HepG2 (cell line): ENCODE measurements around the gene PSMB11. TPM values are rescaled to one million over a fixed set of nuclear protein-coding genes. Genes with fewer than 3 reads are reported as not detected.

Experiments
- DNMT1 ChIP-seq: sonication (generic); formaldehyde crosslinking; IDR thresholded peaks from 2 replicates; pipeline ENCODE4 v1.5.1; 2020; ENCODE audit warnings: mild to moderate bottlenecking, missing genetic modification reagents
- KLF13 ChIP-seq: sonication (generic); formaldehyde crosslinking; IDR thresholded peaks from 2 replicates; pipeline ENCODE4 v1.4.0; 2020; ENCODE audit warnings: mild to moderate bottlenecking, missing genetic modification reagents
- MAZ ChIP-seq, 2 experiments: sonication (generic) in 1 of 2; formaldehyde crosslinking in 1 of 2; IDR thresholded peaks; 2 replicates each; pipeline versions ENCODE4 v1.5.0 to v1.6.1; 2012 to 2020; ENCODE audit warnings: low read depth in 2 of 2, mild to moderate bottlenecking in 2 of 2, borderline replicate concordance in 1 of 2, improper control_type of control experiment in 1 of 2, low read length in 1 of 2, missing genetic modification reagents in 1 of 2, moderate library complexity in 1 of 2
- MIER2 ChIP-seq: IDR thresholded peaks from 2 replicates; pipeline ENCODE4 v1.6.1; 2016; ENCODE audit warnings: missing biosample characterization, missing genetic modification reagents
- PAF1 ChIP-seq: IDR thresholded peaks from 2 replicates; pipeline ENCODE4 v1.6.1; 2016; ENCODE audit warnings: missing genetic modification reagents, missing compliant biosample characterization
- SIX1 ChIP-seq: sonication (generic); formaldehyde crosslinking; IDR thresholded peaks from 2 replicates; pipeline ENCODE4 v1.4.0; 2020; ENCODE audit warnings: missing genetic modification reagents, borderline replicate concordance
- SMYD3 ChIP-seq: sonication (generic); formaldehyde crosslinking; IDR thresholded peaks from 2 replicates; pipeline ENCODE4 v1.8.1; 2023; ENCODE audit warnings: mild to moderate bottlenecking, missing genetic modification reagents
- ZNF577 ChIP-seq: sonication (generic); formaldehyde crosslinking; IDR thresholded peaks from 2 replicates; pipeline ENCODE4 v1.4.0; 2020; ENCODE audit warnings: mild to moderate bottlenecking, low read depth, missing genetic modification reagents, borderline replicate concordance
- ZNF839 ChIP-seq: sonication (generic); formaldehyde crosslinking; IDR thresholded peaks from 2 replicates; pipeline ENCODE4 v1.4.0; 2020; ENCODE audit warnings: missing genetic modification reagents, mild to moderate bottlenecking, borderline replicate concordance
- polyA plus RNA-seq, 8 experiments: library from polyadenylated mRNA; depleted of rRNA in 3 of 8; stranded (reverse) in 7 of 8; unstranded in 1 of 8; fragments of >200 nt; fragmentation: Illumina TruSeq in 4 of 8; extraction: Trizol in 4 of 8; gene quantifications; 2 replicates each; pipeline versions ENCODE4 v1.2.1 to v1.2.3, GENCODE V29; 2011 to 2016; ENCODE audit warnings: low read depth in 4 of 8, missing spikeins in 1 of 8, mixed read lengths in 1 of 8; ENCODE audit not compliant: insufficient read depth in 1 of 8
- total RNA-seq, 5 experiments: library from RNA; depleted of rRNA; stranded (reverse); fragments of >200 nt; fragmentation: Illumina TruSeq; extraction: Trizol; gene quantifications; 2 replicates each; pipeline ENCODE4 v1.2.3, GENCODE V29; 2016; ENCODE audit warnings: low read depth in 1 of 5
- TF ChIP-seq, protein P1 (sequence below): fragments of 450-650 bp; IDR thresholded peaks from 2 replicates; pipeline ENCODE4 v1.6.1; 2016
- TF ChIP-seq, protein P2 (sequence below): sonication (generic); formaldehyde crosslinking; IDR thresholded peaks from 2 replicates; pipeline ENCODE4 v1.4.0; 2020; ENCODE audit warnings: mild to moderate bottlenecking, missing genetic modification reagents
- TF ChIP-seq, protein P3 (sequence below): sonication (generic); formaldehyde crosslinking; IDR thresholded peaks from 2 replicates; pipeline ENCODE4 v1.4.0; 2020; ENCODE audit warnings: missing genetic modification reagents
- TF ChIP-seq, protein P4 (sequence below): IDR thresholded peaks from 2 replicates; pipeline ENCODE4 v1.6.1; 2018; ENCODE audit warnings: missing genetic modification reagents, mild to moderate bottlenecking, missing compliant biosample characterization
- TF ChIP-seq, protein P5 (sequence below): sonication (generic); formaldehyde crosslinking; IDR thresholded peaks from 2 replicates; pipeline ENCODE4 v1.4.0; 2020; ENCODE audit warnings: missing genetic modification reagents, borderline replicate concordance
- TF ChIP-seq, protein P6 (sequence below): sonication (generic); formaldehyde crosslinking; conservative IDR thresholded peaks from 2 replicates; pipeline ENCODE4 v1.4.0; 2020; ENCODE audit warnings: missing genetic modification reagents
- TF ChIP-seq, protein P7 (sequence below): sonication (generic); formaldehyde crosslinking; IDR thresholded peaks from 2 replicates; pipeline ENCODE4 v1.8.0; 2022; ENCODE audit warnings: mild to moderate bottlenecking, missing genetic modification reagents, moderate library complexity

The PSMB11 gene
- total and polyA plus RNA-seq, 2 of the 13 experiments (the other 11 are each of a cell fraction or from before 2014, with no cell fraction given), result not detected

DNA sequence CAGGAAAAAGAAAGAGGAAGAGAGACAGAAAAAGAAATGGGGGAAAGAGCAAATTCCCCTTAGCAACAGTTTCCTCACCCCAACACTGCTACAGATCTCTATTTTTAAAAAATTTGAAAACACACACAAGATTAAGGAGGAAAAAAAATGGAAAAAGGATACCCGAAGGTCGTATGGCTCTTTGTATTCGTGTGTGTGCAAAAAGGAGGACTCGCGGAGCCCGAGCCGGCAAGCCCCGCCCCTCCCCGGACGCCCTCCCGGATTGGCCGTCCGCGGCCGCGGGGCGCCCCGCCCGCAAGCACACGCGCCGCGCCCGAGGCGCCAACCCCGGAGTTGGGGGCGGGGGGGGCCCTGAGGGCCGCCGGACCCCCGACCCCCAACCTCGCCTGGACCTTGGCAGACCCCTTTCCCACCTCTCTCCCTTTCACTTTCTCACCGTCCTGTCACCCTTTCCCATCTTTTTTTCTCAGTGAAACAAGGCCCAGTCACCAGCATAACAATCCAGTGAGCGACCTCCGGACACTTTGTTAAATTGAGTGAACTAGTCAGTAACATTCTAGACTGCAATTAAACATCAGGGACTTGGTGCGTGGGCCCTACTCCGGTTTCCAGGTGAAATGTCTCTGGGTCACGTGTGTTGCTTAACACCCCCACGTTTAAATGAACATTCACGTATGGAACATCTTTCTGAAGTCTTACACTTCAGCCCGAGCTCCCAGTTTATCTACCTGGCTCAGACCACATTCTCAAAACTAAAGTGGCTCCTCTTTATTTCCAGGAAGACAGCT, 31.9 kb upstream of the PSMB11 start, which contains the start of gene C14orf93 (continued):
- TF ChIP-seq DNMT1 (CRISPR knock-in tag), result no peak
- TF ChIP-seq, protein P1, sequence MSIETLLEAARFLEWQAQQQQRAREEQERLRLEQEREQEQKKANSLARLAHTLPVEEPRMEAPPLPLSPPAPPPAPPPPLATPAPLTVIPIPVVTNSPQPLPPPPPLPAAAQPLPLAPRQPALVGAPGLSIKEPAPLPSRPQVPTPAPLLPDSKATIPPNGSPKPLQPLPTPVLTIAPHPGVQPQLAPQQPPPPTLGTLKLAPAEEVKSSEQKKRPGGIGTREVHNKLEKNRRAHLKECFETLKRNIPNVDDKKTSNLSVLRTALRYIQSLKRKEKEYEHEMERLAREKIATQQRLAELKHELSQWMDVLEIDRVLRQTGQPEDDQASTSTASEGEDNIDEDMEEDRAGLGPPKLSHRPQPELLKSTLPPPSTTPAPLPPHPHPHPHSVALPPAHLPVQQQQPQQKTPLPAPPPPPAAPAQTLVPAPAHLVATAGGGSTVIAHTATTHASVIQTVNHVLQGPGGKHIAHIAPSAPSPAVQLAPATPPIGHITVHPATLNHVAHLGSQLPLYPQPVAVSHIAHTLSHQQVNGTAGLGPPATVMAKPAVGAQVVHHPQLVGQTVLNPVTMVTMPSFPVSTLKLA, result peak; percentile 53
- peak; percentile 11; the same call in 1 of the 2 replicates for TF ChIP-seq SIX1 (CRISPR knock-in tag)
- peak; percentile 71; the same call in 1 of the 2 replicates for TF ChIP-seq MAZ (IDR thresholded peaks at IDR 0.05; ENCODE audit: borderline replicate concordance, low read depth, low read length)
- TF ChIP-seq MAZ (CRISPR knock-in tag; IDR thresholded peaks at IDR 0.05; ENCODE audit: low read depth), result peak; percentile 87
- no peak for TF ChIP-seq ZNF577
- TF ChIP-seq, protein P2, sequence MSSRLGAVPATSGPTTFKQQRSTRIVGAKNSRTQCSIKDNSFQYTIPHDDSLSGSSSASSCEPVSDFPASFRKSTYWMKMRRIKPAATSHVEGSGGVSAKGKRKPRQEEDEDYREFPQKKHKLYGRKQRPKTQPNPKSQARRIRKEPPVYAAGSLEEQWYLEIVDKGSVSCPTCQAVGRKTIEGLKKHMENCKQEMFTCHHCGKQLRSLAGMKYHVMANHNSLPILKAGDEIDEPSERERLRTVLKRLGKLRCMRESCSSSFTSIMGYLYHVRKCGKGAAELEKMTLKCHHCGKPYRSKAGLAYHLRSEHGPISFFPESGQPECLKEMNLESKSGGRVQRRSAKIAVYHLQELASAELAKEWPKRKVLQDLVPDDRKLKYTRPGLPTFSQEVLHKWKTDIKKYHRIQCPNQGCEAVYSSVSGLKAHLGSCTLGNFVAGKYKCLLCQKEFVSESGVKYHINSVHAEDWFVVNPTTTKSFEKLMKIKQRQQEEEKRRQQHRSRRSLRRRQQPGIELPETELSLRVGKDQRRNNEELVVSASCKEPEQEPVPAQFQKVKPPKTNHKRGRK, result no peak
- TF ChIP-seq, protein P3, sequence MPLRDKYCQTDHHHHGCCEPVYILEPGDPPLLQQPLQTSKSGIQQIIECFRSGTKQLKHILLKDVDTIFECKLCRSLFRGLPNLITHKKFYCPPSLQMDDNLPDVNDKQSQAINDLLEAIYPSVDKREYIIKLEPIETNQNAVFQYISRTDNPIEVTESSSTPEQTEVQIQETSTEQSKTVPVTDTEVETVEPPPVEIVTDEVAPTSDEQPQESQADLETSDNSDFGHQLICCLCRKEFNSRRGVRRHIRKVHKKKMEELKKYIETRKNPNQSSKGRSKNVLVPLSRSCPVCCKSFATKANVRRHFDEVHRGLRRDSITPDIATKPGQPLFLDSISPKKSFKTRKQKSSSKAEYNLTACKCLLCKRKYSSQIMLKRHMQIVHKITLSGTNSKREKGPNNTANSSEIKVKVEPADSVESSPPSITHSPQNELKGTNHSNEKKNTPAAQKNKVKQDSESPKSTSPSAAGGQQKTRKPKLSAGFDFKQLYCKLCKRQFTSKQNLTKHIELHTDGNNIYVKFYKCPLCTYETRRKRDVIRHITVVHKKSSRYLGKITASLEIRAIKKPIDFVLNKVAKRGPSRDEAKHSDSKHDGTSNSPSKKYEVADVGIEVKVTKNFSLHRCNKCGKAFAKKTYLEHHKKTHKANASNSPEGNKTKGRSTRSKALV (CRISPR knock-in tag), result no peak
- TF ChIP-seq, protein P4, sequence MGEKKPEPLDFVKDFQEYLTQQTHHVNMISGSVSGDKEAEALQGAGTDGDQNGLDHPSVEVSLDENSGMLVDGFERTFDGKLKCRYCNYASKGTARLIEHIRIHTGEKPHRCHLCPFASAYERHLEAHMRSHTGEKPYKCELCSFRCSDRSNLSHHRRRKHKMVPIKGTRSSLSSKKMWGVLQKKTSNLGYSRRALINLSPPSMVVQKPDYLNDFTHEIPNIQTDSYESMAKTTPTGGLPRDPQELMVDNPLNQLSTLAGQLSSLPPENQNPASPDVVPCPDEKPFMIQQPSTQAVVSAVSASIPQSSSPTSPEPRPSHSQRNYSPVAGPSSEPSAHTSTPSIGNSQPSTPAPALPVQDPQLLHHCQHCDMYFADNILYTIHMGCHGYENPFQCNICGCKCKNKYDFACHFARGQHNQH, result peak; percentile 24; the same call in 1 of the 2 replicates
- TF ChIP-seq PAF1, result no peak
- peak; percentile 50; the same call in 1 of the 2 replicates for TF ChIP-seq ZNF839 (CRISPR knock-in tag)
- TF ChIP-seq, protein P5, sequence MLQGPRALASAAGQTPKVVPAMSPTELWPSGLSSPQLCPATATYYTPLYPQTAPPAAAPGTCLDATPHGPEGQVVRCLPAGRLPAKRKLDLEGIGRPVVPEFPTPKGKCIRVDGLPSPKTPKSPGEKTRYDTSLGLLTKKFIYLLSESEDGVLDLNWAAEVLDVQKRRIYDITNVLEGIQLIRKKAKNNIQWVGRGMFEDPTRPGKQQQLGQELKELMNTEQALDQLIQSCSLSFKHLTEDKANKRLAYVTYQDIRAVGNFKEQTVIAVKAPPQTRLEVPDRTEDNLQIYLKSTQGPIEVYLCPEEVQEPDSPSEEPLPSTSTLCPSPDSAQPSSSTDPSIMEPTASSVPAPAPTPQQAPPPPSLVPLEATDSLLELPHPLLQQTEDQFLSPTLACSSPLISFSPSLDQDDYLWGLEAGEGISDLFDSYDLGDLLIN, result no peak
- peak; percentile 81; the same call in 1 of the 2 replicates for TF ChIP-seq SMYD3 (CRISPR knock-in tag)
- TF ChIP-seq, protein P6, sequence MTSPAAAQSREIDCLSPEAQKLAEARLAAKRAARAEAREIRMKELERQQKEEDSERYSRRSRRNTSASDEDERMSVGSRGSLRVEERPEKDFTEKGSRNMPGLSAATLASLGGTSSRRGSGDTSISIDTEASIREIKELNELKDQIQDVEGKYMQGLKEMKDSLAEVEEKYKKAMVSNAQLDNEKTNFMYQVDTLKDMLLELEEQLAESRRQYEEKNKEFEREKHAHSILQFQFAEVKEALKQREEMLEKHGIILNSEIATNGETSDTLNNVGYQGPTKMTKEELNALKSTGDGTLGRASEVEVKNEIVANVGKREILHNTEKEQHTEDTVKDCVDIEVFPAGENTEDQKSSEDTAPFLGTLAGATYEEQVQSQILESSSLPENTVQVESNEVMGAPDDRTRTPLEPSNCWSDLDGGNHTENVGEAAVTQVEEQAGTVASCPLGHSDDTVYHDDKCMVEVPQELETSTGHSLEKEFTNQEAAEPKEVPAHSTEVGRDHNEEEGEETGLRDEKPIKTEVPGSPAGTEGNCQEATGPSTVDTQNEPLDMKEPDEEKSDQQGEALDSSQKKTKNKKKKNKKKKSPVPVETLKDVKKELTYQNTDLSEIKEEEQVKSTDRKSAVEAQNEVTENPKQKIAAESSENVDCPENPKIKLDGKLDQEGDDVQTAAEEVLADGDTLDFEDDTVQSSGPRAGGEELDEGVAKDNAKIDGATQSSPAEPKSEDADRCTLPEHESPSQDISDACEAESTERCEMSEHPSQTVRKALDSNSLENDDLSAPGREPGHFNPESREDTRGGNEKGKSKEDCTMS (CRISPR knock-in tag), result no peak; the same call in 1 of the 2 replicates
- TF ChIP-seq MIER2, result no peak
- TF ChIP-seq, protein P7, sequence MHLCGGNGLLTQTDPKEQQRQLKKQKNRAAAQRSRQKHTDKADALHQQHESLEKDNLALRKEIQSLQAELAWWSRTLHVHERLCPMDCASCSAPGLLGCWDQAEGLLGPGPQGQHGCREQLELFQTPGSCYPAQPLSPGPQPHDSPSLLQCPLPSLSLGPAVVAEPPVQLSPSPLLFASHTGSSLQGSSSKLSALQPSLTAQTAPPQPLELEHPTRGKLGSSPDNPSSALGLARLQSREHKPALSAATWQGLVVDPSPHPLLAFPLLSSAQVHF (CRISPR knock-in tag), result no peak
- no peak for TF ChIP-seq KLF13 (CRISPR knock-in tag)
